Colon (tissue), 2 donors: Measurements from ENCODE around the gene WDR45B.

ENCODE experiments used
- FAIRE-seq: peaks from 2 replicates; lab custom pipeline; 2012; peaks lifted over from hg19 to GRCh38; lab: Jason Lieb, UNC
- donor health status: control.
- donor health status: control.

WDR45B gene

GRCh38 chr17:82677353-82677925, 29.2 kb upstream of the WDR45B start:
- no peak for FAIRE-seq

GRCh38 chr17:82675476-82676245, 27.4 kb upstream of the WDR45B start:
- FAIRE-seq: no peak

- FAIRE-seq: no peak
Measured at GRCh38 chr17:82674656-82675475, 26.6 kb upstream of the WDR45B start.

- peak; percentile 10 for FAIRE-seq
Measured at GRCh38 chr17:82670661-82671450, 22.6 kb upstream of the WDR45B start.

- no peak for FAIRE-seq
Measured at GRCh38 chr17:82668631-82669099, 20.4 kb upstream of the WDR45B start.

GRCh38 chr17:82668024-82668630, 19.9 kb upstream of the WDR45B start:
- no peak for FAIRE-seq

GRCh38 chr17:82667668-82668000, 19.4 kb upstream of the WDR45B start:
- FAIRE-seq: no peak

- FAIRE-seq: no peak
Measured at GRCh38 chr17:82666931-82667667, 18.9 kb upstream of the WDR45B start.

GRCh38 chr17:82665891-82666290, 17.6 kb upstream of the WDR45B start:
- FAIRE-seq: no peak

GRCh38 chr17:82665217-82665616, 17.0 kb upstream of the WDR45B start:
- no peak for FAIRE-seq

- no peak for FAIRE-seq
Measured at GRCh38 chr17:82664701-82665182, 16.5 kb upstream of the WDR45B start.

- no peak for FAIRE-seq
Measured at GRCh38 chr17:82664276-82664575, 16.0 kb upstream of the WDR45B start.

GRCh38 chr17:82663381-82664275, 15.4 kb upstream of the WDR45B start:
- FAIRE-seq: no peak

GRCh38 chr17:82662711-82663261, 14.5 kb upstream of the WDR45B start:
- FAIRE-seq: no peak

- no peak for FAIRE-seq
Measured at GRCh38 chr17:82661717-82662683, 13.8 kb upstream of the WDR45B start.

- no peak for FAIRE-seq
Measured at GRCh38 chr17:82659886-82660285, 11.6 kb upstream of the WDR45B start.

GRCh38 chr17:82658796-82659452, 10.7 kb upstream of the WDR45B start:
- no peak for FAIRE-seq

- FAIRE-seq: no peak
Measured at GRCh38 chr17:82658331-82658730, 10.1 kb upstream of the WDR45B start.
